Measurements from ENCODE around the gene KRTAP10-10.

DNA sequence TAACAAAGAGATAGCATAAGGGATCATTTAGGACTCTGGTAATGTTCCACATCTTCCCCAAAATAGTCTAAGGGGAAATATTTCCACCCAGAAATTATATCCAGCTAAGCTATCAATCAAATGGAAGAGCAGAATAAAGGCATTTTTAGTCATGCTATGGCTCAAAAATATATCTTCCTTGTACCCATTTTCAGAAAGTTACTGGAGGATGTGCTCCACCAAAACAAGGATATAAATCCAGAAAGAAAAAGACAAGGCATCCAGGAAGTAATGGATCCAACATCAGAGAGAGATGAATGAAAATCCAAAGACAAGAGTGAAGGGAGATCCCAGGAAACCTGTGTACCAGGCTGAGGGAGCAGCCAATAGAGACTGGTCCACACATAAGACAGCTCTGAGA is 28.0 kb upstream of the KRTAP10-10 start:
- no peak for TF ChIP-seq EZH2 (IDR thresholded peaks at IDR 0.05; ENCODE audit: low read length)
- TF ChIP-seq, protein P1, sequence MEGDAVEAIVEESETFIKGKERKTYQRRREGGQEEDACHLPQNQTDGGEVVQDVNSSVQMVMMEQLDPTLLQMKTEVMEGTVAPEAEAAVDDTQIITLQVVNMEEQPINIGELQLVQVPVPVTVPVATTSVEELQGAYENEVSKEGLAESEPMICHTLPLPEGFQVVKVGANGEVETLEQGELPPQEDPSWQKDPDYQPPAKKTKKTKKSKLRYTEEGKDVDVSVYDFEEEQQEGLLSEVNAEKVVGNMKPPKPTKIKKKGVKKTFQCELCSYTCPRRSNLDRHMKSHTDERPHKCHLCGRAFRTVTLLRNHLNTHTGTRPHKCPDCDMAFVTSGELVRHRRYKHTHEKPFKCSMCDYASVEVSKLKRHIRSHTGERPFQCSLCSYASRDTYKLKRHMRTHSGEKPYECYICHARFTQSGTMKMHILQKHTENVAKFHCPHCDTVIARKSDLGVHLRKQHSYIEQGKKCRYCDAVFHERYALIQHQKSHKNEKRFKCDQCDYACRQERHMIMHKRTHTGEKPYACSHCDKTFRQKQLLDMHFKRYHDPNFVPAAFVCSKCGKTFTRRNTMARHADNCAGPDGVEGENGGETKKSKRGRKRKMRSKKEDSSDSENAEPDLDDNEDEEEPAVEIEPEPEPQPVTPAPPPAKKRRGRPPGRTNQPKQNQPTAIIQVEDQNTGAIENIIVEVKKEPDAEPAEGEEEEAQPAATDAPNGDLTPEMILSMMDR (optimal IDR thresholded peaks at IDR 0.05 in 1 of 3, IDR thresholded peaks at IDR 0.05 in 1 of 3, conservative IDR thresholded peaks at IDR 0.05 in 1 of 3; ENCODE audit: extremely low read depth in 1 of 3, insufficient read depth in 2 of 3, low read length in 3 of 3) = no peak

Data from keratinocyte (primary cell).